ENCODE measurements around the gene IL1RAPL1. TPM values are rescaled to one million over a fixed set of nuclear protein-coding genes. Genes with fewer than 3 reads are reported as not detected.

IL1RAPL1 gene
- total and polyA plus RNA-seq, 9 of the 15 experiments (the other 6 are each of a cell fraction or from before 2014, with no cell fraction given) = 0.04 to 0.07 (median 0.04) TPM; not detected in 6

- H3K9me3 ChIP-seq (replicated peaks; ENCODE audit: control insufficient read depth, insufficient read depth, low read depth, low read length) = no peaks in the 10 kb centered on the region
- in situ Hi-C loops (cut with MboI) = no loop called here
- no peak for ATAC-seq
- POLR2A ChIA-PET = no interaction called here
- no peak overlapping the region for H3K27ac ChIP-seq (ENCODE audit: extremely low read depth, low read depth, low read length)
- H4K20me1 ChIP-seq (replicated peaks; ENCODE audit: control insufficient read depth, insufficient read depth, low read length) = no peaks in the 10 kb centered on the region
- no peak overlapping the region for H3K4me3 ChIP-seq
- H3K4me1 ChIP-seq (replicated peaks in 1 of 2; ENCODE audit: control insufficient read depth in 2 of 2, insufficient read depth in 2 of 2, low read length in 2 of 2) = no peaks in the 10 kb centered on the region
- H3K27me3 ChIP-seq (ENCODE audit: control insufficient read depth in 2 of 2, insufficient read depth in 2 of 2, low read length in 2 of 2) = no peaks in the 10 kb centered on the region
- WGBS (ENCODE audit: insufficient coverage, low coverage, missing lambda C conversion rate) = 3% methylated on average over 4 of the region's 4 CpGs
- intact Hi-C loops (cut with micrococcal nuclease) = no loop called here
- DNase-seq (ENCODE audit: extremely low read depth in 1 of 4, low spot score in 3 of 4) = no peak
- no peak overlapping the region for H2AFZ ChIP-seq (ENCODE audit: low read depth, low read length)
- no peak overlapping the region for H3K9ac ChIP-seq (ENCODE audit: insufficient read depth in 1 of 2, low read depth in 2 of 2, low read length in 2 of 2)
- no peaks in the 10 kb centered on the region for H3K79me2 ChIP-seq (ENCODE audit: control insufficient read depth, insufficient read depth, low read length)
- H3K36me3 ChIP-seq (ENCODE audit: control insufficient read depth, insufficient read depth, low read length) = no peaks in the 10 kb centered on the region
- FAIRE-seq = no peak
- H3K9me1 ChIP-seq (ENCODE audit: control insufficient read depth, insufficient read depth, low read length) = no peaks in the 10 kb centered on the region
- H3K4me2 ChIP-seq (ENCODE audit: insufficient read depth, low read length) = no peak overlapping the region
- BruUV-seq (replicated peaks) = no TSS peak
- CTCF ChIA-PET (ENCODE audit: low intra/inter-chr PET ratio) = no interaction called here
- no peak for TF ChIP-seq MAFG (tag; conservative IDR thresholded peaks at IDR 0.05)
- TF ChIP-seq ZFP30 (CRISPR knock-in tag; IDR thresholded peaks at IDR 0.05; ENCODE audit: borderline replicate concordance) = no peak
- TF ChIP-seq STAT5B (CRISPR knock-in tag; IDR thresholded peaks at IDR 0.05) = no peak
- TF ChIP-seq ARNT (IDR thresholded peaks at IDR 0.05) = no peak
- TF ChIP-seq BCLAF1 (IDR thresholded peaks at IDR 0.05; ENCODE audit: borderline replicate concordance in 1 of 2, control insufficient read depth in 1 of 2, low read depth in 2 of 2, low read length in 1 of 2) = no peak
- TF ChIP-seq ZNF436 (CRISPR knock-in tag; IDR thresholded peaks at IDR 0.05) = no peak
- no peak for TF ChIP-seq HIVEP1 (CRISPR knock-in tag; IDR thresholded peaks at IDR 0.05)
- TF ChIP-seq, protein P1, sequence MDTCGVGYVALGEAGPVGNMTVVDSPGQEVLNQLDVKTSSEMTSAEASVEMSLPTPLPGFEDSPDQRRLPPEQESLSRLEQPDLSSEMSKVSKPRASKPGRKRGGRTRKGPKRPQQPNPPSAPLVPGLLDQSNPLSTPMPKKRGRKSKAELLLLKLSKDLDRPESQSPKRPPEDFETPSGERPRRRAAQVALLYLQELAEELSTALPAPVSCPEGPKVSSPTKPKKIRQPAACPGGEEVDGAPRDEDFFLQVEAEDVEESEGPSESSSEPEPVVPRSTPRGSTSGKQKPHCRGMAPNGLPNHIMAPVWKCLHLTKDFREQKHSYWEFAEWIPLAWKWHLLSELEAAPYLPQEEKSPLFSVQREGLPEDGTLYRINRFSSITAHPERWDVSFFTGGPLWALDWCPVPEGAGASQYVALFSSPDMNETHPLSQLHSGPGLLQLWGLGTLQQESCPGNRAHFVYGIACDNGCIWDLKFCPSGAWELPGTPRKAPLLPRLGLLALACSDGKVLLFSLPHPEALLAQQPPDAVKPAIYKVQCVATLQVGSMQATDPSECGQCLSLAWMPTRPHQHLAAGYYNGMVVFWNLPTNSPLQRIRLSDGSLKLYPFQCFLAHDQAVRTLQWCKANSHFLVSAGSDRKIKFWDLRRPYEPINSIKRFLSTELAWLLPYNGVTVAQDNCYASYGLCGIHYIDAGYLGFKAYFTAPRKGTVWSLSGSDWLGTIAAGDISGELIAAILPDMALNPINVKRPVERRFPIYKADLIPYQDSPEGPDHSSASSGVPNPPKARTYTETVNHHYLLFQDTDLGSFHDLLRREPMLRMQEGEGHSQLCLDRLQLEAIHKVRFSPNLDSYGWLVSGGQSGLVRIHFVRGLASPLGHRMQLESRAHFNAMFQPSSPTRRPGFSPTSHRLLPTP (IDR thresholded peaks at IDR 0.05; ENCODE audit: borderline replicate concordance, extremely low read depth, insufficient read length) = no peak
- TF ChIP-seq, protein P2, sequence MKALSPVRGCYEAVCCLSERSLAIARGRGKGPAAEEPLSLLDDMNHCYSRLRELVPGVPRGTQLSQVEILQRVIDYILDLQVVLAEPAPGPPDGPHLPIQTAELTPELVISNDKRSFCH (CRISPR knock-in tag; IDR thresholded peaks at IDR 0.05) = no peak
- TF ChIP-seq, protein P2 (tag; IDR thresholded peaks at IDR 0.05) = no peak
- TF ChIP-seq NCOA2 (IDR thresholded peaks at IDR 0.05; ENCODE audit: partially characterized antibody in 2 of 2) = no peak
- TF ChIP-seq, protein P3, sequence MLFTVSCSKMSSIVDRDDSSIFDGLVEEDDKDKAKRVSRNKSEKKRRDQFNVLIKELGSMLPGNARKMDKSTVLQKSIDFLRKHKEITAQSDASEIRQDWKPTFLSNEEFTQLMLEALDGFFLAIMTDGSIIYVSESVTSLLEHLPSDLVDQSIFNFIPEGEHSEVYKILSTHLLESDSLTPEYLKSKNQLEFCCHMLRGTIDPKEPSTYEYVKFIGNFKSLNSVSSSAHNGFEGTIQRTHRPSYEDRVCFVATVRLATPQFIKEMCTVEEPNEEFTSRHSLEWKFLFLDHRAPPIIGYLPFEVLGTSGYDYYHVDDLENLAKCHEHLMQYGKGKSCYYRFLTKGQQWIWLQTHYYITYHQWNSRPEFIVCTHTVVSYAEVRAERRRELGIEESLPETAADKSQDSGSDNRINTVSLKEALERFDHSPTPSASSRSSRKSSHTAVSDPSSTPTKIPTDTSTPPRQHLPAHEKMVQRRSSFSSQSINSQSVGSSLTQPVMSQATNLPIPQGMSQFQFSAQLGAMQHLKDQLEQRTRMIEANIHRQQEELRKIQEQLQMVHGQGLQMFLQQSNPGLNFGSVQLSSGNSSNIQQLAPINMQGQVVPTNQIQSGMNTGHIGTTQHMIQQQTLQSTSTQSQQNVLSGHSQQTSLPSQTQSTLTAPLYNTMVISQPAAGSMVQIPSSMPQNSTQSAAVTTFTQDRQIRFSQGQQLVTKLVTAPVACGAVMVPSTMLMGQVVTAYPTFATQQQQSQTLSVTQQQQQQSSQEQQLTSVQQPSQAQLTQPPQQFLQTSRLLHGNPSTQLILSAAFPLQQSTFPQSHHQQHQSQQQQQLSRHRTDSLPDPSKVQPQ (CRISPR knock-in tag; IDR thresholded peaks at IDR 0.05; ENCODE audit: borderline replicate concordance) = no peak
- no peak for TF ChIP-seq DPF2 (IDR thresholded peaks at IDR 0.05)
- TF ChIP-seq ZNF311 (CRISPR knock-in tag; IDR thresholded peaks at IDR 0.05) = no peak
These were observed 4.7 kb upstream of the IL1RAPL1 start for GRCh38 chrX:28582511-28582910.

Data from K562 (cell line).